Activated T-cell treated with anti-CD3 and anti-CD28 coated beads, Interleukin-2, amount 50 U/mL, for 72 hours (primary cell): ENCODE measurements around the gene ARL8B. TPM values are rescaled to one million over a fixed set of nuclear protein-coding genes. Genes with fewer than 3 reads are reported as not detected.
"Not testable (repeated sequence)": the region's sequence is repeated elsewhere in the genome, so short reads cannot be mapped to it uniquely, and the experiment has no call there.

Experiments
- ATAC-seq, 2 donors: fragments of 150-1000 bp; cut with Tn5 transposase; replicated peaks in 1 of 2; 2 replicates each; pipeline ENCODE4 v1.10.0; 2021; ENCODE audit warnings: moderate library complexity in 2 of 2, mild to moderate bottlenecking in 1 of 2
- DNase-seq, 2 donors: peaks; one replicate each; pipeline ENCODE4 v3.0.0; 2021 to 2022; ENCODE audit warnings: mixed read lengths in 1 of 2
- H3K27ac Mint-ChIP-seq: one replicate; pipeline ENCODE4 v1.8.0; 2022; ENCODE audit warnings: mild to moderate bottlenecking, moderate library complexity, mixed read lengths
- H3K27me3 Mint-ChIP-seq: one replicate; pipeline ENCODE4 v1.8.0; 2022; ENCODE audit warnings: low read depth, mixed read lengths
- H3K36me3 Mint-ChIP-seq, 2 donors: one replicate each; pipeline ENCODE4 v1.8.0; 2022; ENCODE audit warnings: mixed read lengths in 2 of 2, mild to moderate bottlenecking in 1 of 2; ENCODE audit not compliant: insufficient read depth in 2 of 2
- H3K4me1 Mint-ChIP-seq: one replicate; pipeline ENCODE4 v1.8.0; 2022; ENCODE audit warnings: low read depth, mixed read lengths
- H3K4me3 Mint-ChIP-seq, 2 donors: one replicate each; pipeline ENCODE4 v1.8.0; 2022; ENCODE audit warnings: mild to moderate bottlenecking in 2 of 2, mixed read lengths in 2 of 2, moderate library complexity in 2 of 2
- H3K9me3 Mint-ChIP-seq, 2 donors: one replicate each; pipeline ENCODE4 v1.8.0; 2022; ENCODE audit warnings: mixed read lengths in 2 of 2
- total RNA-seq, 2 donors: library from RNA; stranded (reverse); gene quantifications; one replicate each; pipeline ENCODE4 v1.2.3, GENCODE V29; 2022

Gene ARL8B
- 10 to 100 TPM; 61.3 to 73.6 TPM for total RNA-seq

DNA sequence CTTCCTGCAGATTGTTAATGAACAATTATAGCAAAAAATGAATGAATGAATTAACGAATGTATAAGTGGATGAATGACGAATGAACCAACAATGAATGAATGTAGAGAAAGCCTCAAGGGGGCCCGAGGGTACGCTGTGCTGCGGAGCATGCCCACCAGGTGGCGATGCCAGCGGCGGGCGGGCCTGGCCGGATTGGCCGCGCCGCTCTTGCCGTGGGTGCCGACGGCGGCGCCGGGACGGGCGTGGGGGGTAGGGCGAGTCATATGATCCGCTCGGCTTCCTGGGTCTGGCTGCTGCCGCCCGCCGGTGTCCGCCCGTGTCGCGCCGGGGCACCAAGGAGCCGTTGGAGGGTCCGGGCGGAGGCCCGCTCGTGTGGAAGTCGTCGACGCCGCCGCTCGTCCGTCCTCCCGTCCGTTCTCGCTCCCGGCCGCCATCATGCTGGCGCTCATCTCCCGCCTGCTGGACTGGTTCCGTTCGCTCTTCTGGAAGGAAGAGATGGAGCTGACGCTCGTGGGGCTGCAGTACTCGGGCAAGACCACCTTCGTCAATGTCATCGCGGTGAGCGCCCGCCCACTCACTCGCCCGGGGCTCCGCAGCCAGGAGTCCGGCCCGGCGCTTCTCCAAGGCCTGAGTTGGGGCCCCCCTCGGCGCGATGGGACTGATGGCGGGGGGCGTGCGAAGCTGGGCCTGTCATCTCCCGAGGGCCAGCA, at the start of gene ARL8B:
Gene ARL8B (plus strand): TSS at position 263 of the 711 bp plus-strand sequence. CDS start 174 bp downstream, at position 437.
- Mint-ChIP-seq H3K27ac (peak within 1 kb of the TSS; percentile 82), H3K4me1 (peaks cover 51% of the 10 kb centered on the region), H3K36me3 (peaks cover 1 to 9% of the 10 kb centered on the region in 2 donors), H3K9me3 (no peaks in the 10 kb centered on the region), H3K27me3 (no peaks in the 10 kb centered on the region), H3K4me3 (peak within 1 kb of the TSS; percentile 91 to 97)
- DNase-seq (peak; percentile 95 to 97), ATAC-seq (peak; percentile 90 to 93)

- DNase-seq (no peak), ATAC-seq (no peak)
- Mint-ChIP-seq H3K4me3 (no peak overlapping the region), H3K27me3 (peaks cover 22% of the 10 kb centered on the region), H3K36me3 (no peaks in the 10 kb centered on the region), H3K4me1 (peaks cover 8% of the 10 kb centered on the region), H3K27ac (no peak overlapping the region), H3K9me3 (no peaks in the 10 kb centered on the region)
Measured at GRCh38 chr3:5073374-5074085, 48.6 kb upstream of the ARL8B start.

- Mint-ChIP-seq H3K9me3 (no peaks in the 10 kb centered on the region), H3K4me3 (no peak overlapping the region), H3K4me1 (no peaks in the 10 kb centered on the region), H3K27ac (no peak overlapping the region), H3K36me3 (no peaks in the 10 kb centered on the region), H3K27me3 (peaks cover 10% of the 10 kb centered on the region)
- ATAC-seq, result no peak
- DNase-seq, result no peak
Measured at GRCh38 chr3:5078151-5078550, 43.9 kb upstream of the ARL8B start.

DNA sequence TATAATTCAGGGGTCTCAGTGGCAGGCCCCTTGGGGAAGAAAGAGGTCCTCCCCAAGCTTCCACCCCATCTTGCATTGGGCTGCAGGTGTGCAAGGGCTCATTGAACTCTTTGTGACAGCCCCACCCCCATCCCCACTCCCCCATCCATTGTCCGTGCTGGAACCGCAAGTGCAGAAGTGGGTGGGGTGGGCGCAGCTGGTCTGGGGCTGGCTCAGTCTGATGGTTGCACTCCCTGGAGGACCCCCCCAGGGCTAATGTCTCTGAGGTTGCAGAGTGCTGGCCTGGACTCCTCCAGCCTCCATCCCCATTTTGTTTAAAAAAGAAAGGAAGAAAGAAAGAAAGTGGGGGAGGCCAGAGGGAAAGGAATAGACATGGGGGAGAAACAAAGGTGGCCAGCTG, 42.3 kb upstream of the ARL8B start:
- no peaks in the 10 kb centered on the region for H3K9me3 Mint-ChIP-seq

DNA sequence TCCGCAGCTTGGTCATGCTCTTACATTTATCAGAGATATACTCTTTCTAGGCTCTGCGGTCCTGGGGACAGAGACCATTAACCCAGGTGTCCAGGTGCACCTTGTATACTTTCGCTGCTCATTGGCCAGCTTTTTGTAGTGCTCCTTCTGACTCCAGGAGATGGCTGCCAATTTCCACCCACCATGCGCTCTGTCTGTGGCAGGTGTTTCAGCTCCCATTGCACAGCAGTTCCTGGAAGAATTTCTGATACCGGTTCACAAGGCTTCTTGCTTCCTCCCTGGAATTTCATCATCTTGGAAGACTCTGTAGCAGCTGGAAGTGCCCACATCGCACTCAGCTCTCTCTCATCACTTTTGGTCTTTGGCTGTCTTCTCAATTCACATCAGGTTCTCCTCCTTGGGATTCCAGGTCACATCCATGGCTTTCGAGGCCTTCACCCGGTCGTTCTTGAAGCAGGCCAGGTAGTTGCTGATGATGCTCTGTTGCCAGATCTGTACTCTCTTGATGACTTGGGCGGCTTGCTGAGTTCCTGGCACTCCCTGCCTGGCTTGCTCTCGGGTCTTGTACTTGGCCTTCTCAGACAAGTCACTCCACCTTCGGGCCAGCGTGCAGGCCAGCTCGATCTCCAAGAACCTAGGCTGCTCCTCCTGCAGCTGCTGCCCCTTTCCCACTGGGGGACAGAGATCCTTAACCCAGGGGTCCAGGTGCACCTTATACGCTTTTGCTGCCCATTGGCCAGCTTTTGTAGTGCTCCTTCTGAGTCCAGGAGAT, 41.1 kb upstream of the ARL8B start:
- Mint-ChIP-seq H3K27ac (no peak overlapping the region), H3K27me3 (peaks cover 10% of the 10 kb centered on the region), H3K9me3 (no peaks in the 10 kb centered on the region), H3K4me3 (no peak overlapping the region), H3K36me3 (no peaks in the 10 kb centered on the region), H3K4me1 (no peaks in the 10 kb centered on the region)
- ATAC-seq (no peak), DNase-seq (no peak)

More for the DNA sequence above, 42.3 kb upstream of the ARL8B start:
- H3K4me1 Mint-ChIP-seq, result no peaks in the 10 kb centered on the region
- no peak overlapping the region for H3K4me3 Mint-ChIP-seq
- H3K27ac Mint-ChIP-seq, result no peak overlapping the region
- peaks cover 10% of the 10 kb centered on the region for H3K27me3 Mint-ChIP-seq
- H3K36me3 Mint-ChIP-seq, result no peaks in the 10 kb centered on the region
- ATAC-seq, result no peak
- no peak for DNase-seq

GRCh38 chr3:5081973-5082788, 39.9 kb upstream of the ARL8B start:
- H3K27ac Mint-ChIP-seq, ATAC-seq, H3K9me3 Mint-ChIP-seq, H3K27me3 Mint-ChIP-seq, DNase-seq, H3K4me3 Mint-ChIP-seq, H3K36me3 Mint-ChIP-seq, H3K4me1 Mint-ChIP-seq: not testable (repeated sequence)

DNA sequence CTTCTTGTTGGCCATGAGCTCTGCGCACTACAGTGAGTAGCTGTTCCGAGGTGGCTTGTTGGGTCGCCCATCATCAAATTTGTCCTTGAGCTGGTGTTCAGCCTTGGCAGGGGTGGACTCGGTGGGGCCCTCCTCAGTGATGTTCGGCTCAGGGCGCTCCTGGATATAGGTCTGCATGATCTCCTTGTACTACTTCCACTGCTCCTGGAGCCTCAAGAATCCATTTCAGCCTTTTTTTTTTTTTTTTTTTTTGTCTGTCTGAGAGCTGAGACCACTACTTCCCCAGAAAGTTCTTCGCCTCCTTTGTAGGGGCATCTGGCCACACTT, 39.3 kb upstream of the ARL8B start:
- DNase-seq (no peak), ATAC-seq (no peak)
- no peaks in the 10 kb centered on the region for H3K9me3 Mint-ChIP-seq
- no peaks in the 10 kb centered on the region for H3K4me1 Mint-ChIP-seq
- no peak overlapping the region for H3K4me3 Mint-ChIP-seq
- H3K36me3 Mint-ChIP-seq, result no peaks in the 10 kb centered on the region
- H3K27me3 Mint-ChIP-seq, result peaks cover 10% of the 10 kb centered on the region
- no peak overlapping the region for H3K27ac Mint-ChIP-seq

DNA sequence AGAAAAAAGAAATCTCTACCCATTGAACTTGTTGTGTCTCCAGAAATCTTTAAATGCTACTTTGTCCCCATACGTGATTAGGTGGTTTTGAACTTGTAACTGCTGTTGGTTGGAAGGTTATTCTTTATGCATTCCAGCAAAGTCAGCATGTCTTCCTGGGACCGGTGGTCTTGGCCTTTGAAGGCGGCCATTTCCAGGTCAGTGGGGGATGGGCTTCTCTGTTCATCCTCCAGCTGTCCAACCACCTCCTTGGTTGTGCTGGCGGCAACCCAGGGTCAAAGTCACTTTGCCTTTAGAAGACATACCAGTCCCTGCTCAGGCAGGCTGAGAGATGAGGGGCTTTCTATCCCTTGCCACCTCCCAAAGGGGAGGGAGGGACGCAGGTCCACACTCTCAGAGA, 37.9 kb upstream of the ARL8B start:
- no peaks in the 10 kb centered on the region for H3K9me3 Mint-ChIP-seq
- H3K4me1 Mint-ChIP-seq, result no peaks in the 10 kb centered on the region
- no peaks in the 10 kb centered on the region for H3K36me3 Mint-ChIP-seq
- H3K27me3 Mint-ChIP-seq, result peaks cover 10% of the 10 kb centered on the region
- H3K4me3 Mint-ChIP-seq, result no peak overlapping the region
- DNase-seq (no peak), ATAC-seq (no peak)
- no peak overlapping the region for H3K27ac Mint-ChIP-seq

DNA sequence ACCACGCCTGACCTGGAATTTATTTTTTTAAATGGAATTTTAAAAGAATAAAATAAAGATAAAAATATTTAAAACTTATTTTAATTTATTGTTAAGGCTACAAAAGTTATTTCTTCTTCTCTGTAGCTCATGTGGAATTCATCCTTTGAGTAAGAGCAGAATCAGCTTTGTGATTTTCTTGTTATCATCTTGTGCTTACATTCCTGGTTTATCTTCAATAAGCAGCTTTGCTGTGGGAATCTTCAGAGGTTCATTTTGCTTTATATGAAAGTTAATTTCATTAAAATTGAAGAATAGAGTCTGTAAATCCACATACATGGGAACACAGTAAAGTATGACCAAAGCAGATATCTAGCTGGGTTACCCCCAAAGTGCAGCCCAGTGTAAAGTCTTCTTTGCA, 35.4 kb upstream of the ARL8B start:
- Mint-ChIP-seq H3K27ac (no peak overlapping the region), H3K36me3 (no peaks in the 10 kb centered on the region), H3K9me3 (no peaks in the 10 kb centered on the region), H3K4me1 (no peaks in the 10 kb centered on the region), H3K27me3 (no peaks in the 10 kb centered on the region), H3K4me3 (no peak overlapping the region)
- DNase-seq (no peak), ATAC-seq (no peak)

DNA sequence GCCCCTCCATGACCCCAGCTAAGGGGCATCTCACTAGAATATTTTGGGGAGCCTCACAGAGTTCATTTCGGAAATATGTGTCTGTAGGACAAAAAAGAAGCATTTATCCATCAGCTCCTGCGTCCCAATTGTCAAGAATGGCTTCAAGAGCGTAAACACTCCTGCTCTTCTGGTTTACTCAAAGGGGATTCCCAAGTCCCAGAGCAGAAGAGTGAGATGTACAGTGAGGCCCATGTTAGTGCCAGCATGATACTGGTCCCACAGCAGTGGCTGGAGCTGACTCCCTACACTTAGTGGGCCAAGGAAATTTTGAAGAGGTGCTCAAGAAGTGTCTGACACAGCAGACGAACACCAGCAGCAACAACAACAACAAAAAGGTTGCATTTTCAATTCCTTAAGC, 34.9 kb upstream of the ARL8B start:
- ATAC-seq (no peak), DNase-seq (no peak)
- Mint-ChIP-seq H3K9me3 (no peaks in the 10 kb centered on the region), H3K36me3 (no peaks in the 10 kb centered on the region), H3K27ac (no peak overlapping the region), H3K4me1 (no peaks in the 10 kb centered on the region), H3K4me3 (no peak overlapping the region), H3K27me3 (peaks cover 1% of the 10 kb centered on the region)

GRCh38 chr3:5090197-5090596, 31.9 kb upstream of the ARL8B start:
- H3K36me3 Mint-ChIP-seq, result no peaks in the 10 kb centered on the region
- no peak for DNase-seq
- H3K27me3 Mint-ChIP-seq, result peaks cover 19% of the 10 kb centered on the region
- no peak overlapping the region for H3K4me3 Mint-ChIP-seq
- no peak for ATAC-seq
- no peak overlapping the region for H3K27ac Mint-ChIP-seq
- no peaks in the 10 kb centered on the region for H3K9me3 Mint-ChIP-seq
- no peaks in the 10 kb centered on the region for H3K4me1 Mint-ChIP-seq

GRCh38 chr3:5092018-5092417, 30.1 kb upstream of the ARL8B start:
- Mint-ChIP-seq H3K36me3 (no peaks in the 10 kb centered on the region), H3K27me3 (peaks cover 33% of the 10 kb centered on the region), H3K27ac (no peak overlapping the region), H3K9me3 (no peaks in the 10 kb centered on the region), H3K4me3 (no peak overlapping the region), H3K4me1 (peaks cover 6% of the 10 kb centered on the region)
- ATAC-seq (no peak), DNase-seq (no peak)

DNA sequence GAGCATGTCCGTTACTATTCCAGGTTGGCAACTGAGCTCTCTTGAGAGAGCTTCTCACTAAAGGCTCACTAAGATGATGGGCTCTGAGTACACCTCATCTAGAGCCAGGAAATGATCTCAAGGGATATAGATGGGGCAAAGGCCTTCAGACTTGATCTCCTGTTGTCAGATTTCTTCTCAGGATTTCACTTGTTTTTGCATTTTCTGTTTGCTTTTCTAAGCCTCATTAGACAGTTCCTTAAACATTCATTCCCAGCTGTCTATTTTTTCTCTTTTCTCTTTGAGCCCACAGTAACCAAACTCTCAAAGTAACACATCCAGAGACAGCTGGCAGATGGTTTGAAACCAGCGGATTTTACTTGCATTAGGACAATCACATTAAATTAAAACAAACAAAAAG, 28.4 kb upstream of the ARL8B start:
- Mint-ChIP-seq H3K36me3 (no peaks in the 10 kb centered on the region), H3K4me3 (no peak overlapping the region), H3K27me3 (peaks cover 33% of the 10 kb centered on the region), H3K4me1 (peaks cover 6% of the 10 kb centered on the region), H3K9me3 (no peaks in the 10 kb centered on the region), H3K27ac (no peak overlapping the region)
- no peak for DNase-seq
- no peak for ATAC-seq
